ENCODE measurements around the gene MOCS1.

MOCS1 gene

GRCh38 chr6:39879535-39879934, 54.7 kb downstream of the MOCS1 start:
- TF ChIP-seq CTCF (IDR thresholded peaks at IDR 0.05) = no peak
- DNase-seq = no peak
- Mint-ChIP-seq H3K27me3 (ENCODE audit: low read depth, poor library complexity) (peaks cover 5% of the 10 kb centered on the region), H3K4me3 (no peak overlapping the region), H3K36me3 (ENCODE audit: low read depth) (peaks cover 28% of the 10 kb centered on the region), H3K9me3 (no peaks in the 10 kb centered on the region), H3K4me1 (peaks cover 7% of the 10 kb centered on the region), H3K27ac (no peak overlapping the region)

GRCh38 chr6:39876826-39877225, 57.4 kb downstream of the MOCS1 start:
- peaks cover 48% of the 10 kb centered on the region for H3K36me3 Mint-ChIP-seq (ENCODE audit: low read depth)
- H3K27me3 Mint-ChIP-seq (ENCODE audit: low read depth, poor library complexity) = peaks cover 8% of the 10 kb centered on the region
- no peak for TF ChIP-seq CTCF (IDR thresholded peaks at IDR 0.05)
- DNase-seq = no peak
- no peak overlapping the region for H3K27ac Mint-ChIP-seq
- no peaks in the 10 kb centered on the region for H3K4me1 Mint-ChIP-seq
- H3K9me3 Mint-ChIP-seq = no peaks in the 10 kb centered on the region
- no peak overlapping the region for H3K4me3 Mint-ChIP-seq

GRCh38 chr6:39876111-39876510, 58.2 kb downstream of the MOCS1 start:
- no peak overlapping the region for H3K4me3 Mint-ChIP-seq
- TF ChIP-seq CTCF (IDR thresholded peaks at IDR 0.05) = no peak
- peaks cover 51% of the 10 kb centered on the region for H3K36me3 Mint-ChIP-seq (ENCODE audit: low read depth)
- DNase-seq = no peak
- H3K27me3 Mint-ChIP-seq (ENCODE audit: low read depth, poor library complexity) = peaks cover 14% of the 10 kb centered on the region
- H3K27ac Mint-ChIP-seq = no peak overlapping the region
- H3K9me3 Mint-ChIP-seq = no peaks in the 10 kb centered on the region
- H3K4me1 Mint-ChIP-seq = no peaks in the 10 kb centered on the region

- Mint-ChIP-seq H3K27me3 (ENCODE audit: low read depth, poor library complexity) (peaks cover 16% of the 10 kb centered on the region), H3K36me3 (ENCODE audit: low read depth) (peaks cover 66% of the 10 kb centered on the region), H3K4me1 (no peaks in the 10 kb centered on the region), H3K9me3 (no peaks in the 10 kb centered on the region), H3K27ac (no peak overlapping the region), H3K4me3 (no peak overlapping the region)
- no peak for TF ChIP-seq CTCF (IDR thresholded peaks at IDR 0.05)
- no peak for DNase-seq
Observed at GRCh38 chr6:39873439-39873838, 60.8 kb downstream of the MOCS1 start.

- no peaks in the 10 kb centered on the region for H3K4me1 Mint-ChIP-seq
- peaks cover 12% of the 10 kb centered on the region for H3K27me3 Mint-ChIP-seq (ENCODE audit: low read depth, poor library complexity)
- no peak overlapping the region for H3K4me3 Mint-ChIP-seq
- DNase-seq = no peak
- H3K36me3 Mint-ChIP-seq (ENCODE audit: low read depth) = peaks cover 80% of the 10 kb centered on the region
- H3K27ac Mint-ChIP-seq = no peak overlapping the region
- no peak for TF ChIP-seq CTCF (IDR thresholded peaks at IDR 0.05)
- no peaks in the 10 kb centered on the region for H3K9me3 Mint-ChIP-seq
Observed at GRCh38 chr6:39870950-39871349, 63.3 kb downstream of the MOCS1 start.

GRCh38 chr6:39867592-39867991, 66.7 kb downstream of the MOCS1 start:
- H3K4me1 Mint-ChIP-seq = peaks cover 17% of the 10 kb centered on the region
- peaks cover 50% of the 10 kb centered on the region for H3K36me3 Mint-ChIP-seq (ENCODE audit: low read depth)
- H3K27ac Mint-ChIP-seq = no peak overlapping the region
- no peaks in the 10 kb centered on the region for H3K9me3 Mint-ChIP-seq
- H3K27me3 Mint-ChIP-seq (ENCODE audit: low read depth, poor library complexity) = peaks cover 20% of the 10 kb centered on the region
- no peak overlapping the region for H3K4me3 Mint-ChIP-seq
- TF ChIP-seq CTCF (IDR thresholded peaks at IDR 0.05) = no peak
- DNase-seq = no peak

Data from nephron progenitor cell (in vitro differentiated cells).